ENCODE data around the gene PNLDC1. TPM values are rescaled to one million over a fixed set of nuclear protein-coding genes. Genes with fewer than 3 reads are reported as not detected.

Gene PNLDC1
- total and polyA plus RNA-seq, 9 of the 15 experiments (the other 6 are each of a cell fraction or from before 2014, with no cell fraction given), result 0.12 TPM; not detected in 8

GRCh38 chr6:159761873-159762680 lies 38.0 kb upstream of the PNLDC1 start, which contains the start of gene ACAT2 (continued):
- TF ChIP-seq ERF (CRISPR knock-in tag; IDR thresholded peaks at IDR 0.05), result no peak
- TF ChIP-seq YY1 (IDR thresholded peaks at IDR 0.05; ENCODE audit: borderline replicate concordance in 1 of 3, control insufficient read depth in 1 of 3, extremely low read depth in 1 of 3, insufficient read depth in 3 of 3, insufficient read length in 1 of 3, insufficient replicate concordance in 2 of 3, low read depth in 1 of 3, low read length in 2 of 3), result peak; percentile 18 to 56 (median 51)
- no peak for TF ChIP-seq FOXA3 (CRISPR knock-in tag; conservative IDR thresholded peaks at IDR 0.05 in 1 of 2, IDR thresholded peaks at IDR 0.05 in 1 of 2)
- TF ChIP-seq ID3 (CRISPR knock-in tag; IDR thresholded peaks at IDR 0.05), result no peak
- TF ChIP-seq ID3 (tag; IDR thresholded peaks at IDR 0.05), result 0 out of 2 replicates have a peak, but pooled peaks have one; percentile 22
- peak; percentile 94 for TF ChIP-seq MEIS2 (IDR thresholded peaks at IDR 0.05; ENCODE audit: partially characterized antibody)
- TF ChIP-seq TRIM25 (IDR thresholded peaks at IDR 0.05; ENCODE audit: borderline replicate concordance), result no peak
- no peak for TF ChIP-seq ZNF79 (CRISPR knock-in tag; IDR thresholded peaks at IDR 0.05; ENCODE audit: low read depth)
- 0 out of 2 replicates have a peak, but pooled peaks have one; percentile 24 for TF ChIP-seq KLF13 (tag; IDR thresholded peaks at IDR 0.05; ENCODE audit: borderline replicate concordance, low read depth)
- TF ChIP-seq NFE2L1 (tag; IDR thresholded peaks at IDR 0.05; ENCODE audit: borderline replicate concordance, low read depth), result no peak
- TF ChIP-seq GMEB1 (CRISPR knock-in tag; IDR thresholded peaks at IDR 0.05), result 0 out of 2 replicates have a peak, but pooled peaks have one; percentile 12
- TF ChIP-seq SNAPC5 (CRISPR knock-in tag; IDR thresholded peaks at IDR 0.05), result no peak
- TF ChIP-seq NR4A1 (CRISPR knock-in tag; IDR thresholded peaks at IDR 0.05), result no peak; the same call in 1 of the 2 replicates
- no peak for TF ChIP-seq NR4A1 (tag; IDR thresholded peaks at IDR 0.05)
- peak; percentile 62 to 86; a peak in 2 of 4 replicates for TF ChIP-seq SIN3A (IDR thresholded peaks at IDR 0.05; ENCODE audit: borderline replicate concordance in 2 of 2, control insufficient read depth in 1 of 2, low read depth in 2 of 2, low read length in 2 of 2)
- no peak for TF ChIP-seq PHF20 (IDR thresholded peaks at IDR 0.05; ENCODE audit: partially characterized antibody)
- peak; percentile 79 for TF ChIP-seq GABPA (tag; conservative IDR thresholded peaks at IDR 0.05; ENCODE audit: low read depth)
- no peak for TF ChIP-seq NCOR1 (IDR thresholded peaks at IDR 0.05)
- TF ChIP-seq SMAD4 (CRISPR knock-in tag; conservative IDR thresholded peaks at IDR 0.05), result peak; percentile 19; the same call in 1 of the 2 replicates
- no peak for TF ChIP-seq CEBPB (tag; IDR thresholded peaks at IDR 0.05)
- TF ChIP-seq FOS (IDR thresholded peaks at IDR 0.05; ENCODE audit: extremely low read depth, insufficient read length), result peak; percentile 99
- no peak for TF ChIP-seq HDGF (IDR thresholded peaks at IDR 0.05)
